Stomach (tissue), 4 donors: ENCODE data around the gene ZNF561.

ENCODE experiments used
- CTCF ChIP-seq, 7 experiments: fragments of 450-650 bp in 4 of 7; fragments of 200-600 bp in 3 of 7; sonication (generic) in 3 of 7; IDR thresholded peaks; one replicate each; pipeline ENCODE4 v1.5.1; 2016 to 2019; ENCODE audit warnings: antibody characterized with exemption in 7 of 7, control low read depth in 2 of 7, mild to moderate bottlenecking in 1 of 7
- POLR2A ChIP-seq, 4 donors: fragments of 450-650 bp; IDR thresholded peaks; one replicate each; pipeline ENCODE4 v1.6.1; 2016; ENCODE audit warnings: antibody characterized with exemption in 4 of 4, control low read depth in 2 of 4, mild to moderate bottlenecking in 1 of 4, moderate library complexity in 1 of 4
- POLR2AphosphoS5 ChIP-seq, 3 donors: sonication (generic); formaldehyde crosslinking; IDR thresholded peaks; one replicate each; pipeline ENCODE4 v1.6.1; 2016; ENCODE audit warnings: antibody characterized with exemption in 3 of 3

GRCh38 chr19:9620842-9621155, 233 bp downstream of the ZNF561 start:
- TF ChIP-seq CTCF (IDR thresholded peaks at IDR 0.05), result no peak
- no peak for TF ChIP-seq POLR2A (IDR thresholded peaks at IDR 0.05)
- TF ChIP-seq POLR2AphosphoS5 (IDR thresholded peaks at IDR 0.05), result no peak
